IMR-90 (cell line): ENCODE data around the gene DRC7. TPM values are rescaled to one million over a fixed set of nuclear protein-coding genes. Genes with fewer than 3 reads are reported as not detected.

ENCODE experiments used
- ATAC-seq: fragments of 200-7000 bp; cut with Tn5 transposase; 2 replicates; pipeline ENCODE4 v1.9.1; 2020; ENCODE audit warnings: low read depth, mild to moderate bottlenecking, moderate library complexity
- BruUV-seq: library from RNA; stranded (reverse); fragments of 400-500 nt; replicated peaks from 2 replicates; lab custom pipeline; 2021; lab: Mats Ljungman, UMichigan
- CTCF ChIA-PET: fragments of 300-600 bp; formaldehyde crosslinking; extraction: SDS; loops from one replicate; lab custom pipeline; 2021; ENCODE audit warnings: antibody characterized with exemption; lab: Yijun Ruan, JAX
- POLR2A ChIA-PET: fragments of 300-600 bp; sonication (Branson Sonifier 250); formaldehyde crosslinking; loops from one replicate; lab custom pipeline; 2022; ENCODE audit warnings: antibody characterized with exemption; ENCODE audit not compliant: unreplicated experiment; lab: Charles Lee
- DNase-seq: peaks from one replicate; pipeline ENCODE4 v3.0.0; 2013
- H2AFZ ChIP-seq: replicated peaks from 2 replicates; pipeline ENCODE3; 2013; ENCODE audit warnings: low read length, mild to moderate bottlenecking; ENCODE audit not compliant: poor library complexity
- H2AK5ac ChIP-seq: 2 replicates; pipeline ENCODE4 v1.6.1; 2013; ENCODE audit warnings: low read depth, low read length, inconsistent platforms
- H2AK9ac ChIP-seq: replicated peaks from 2 replicates; pipeline ENCODE3; 2013; ENCODE audit warnings: mild to moderate bottlenecking, low read depth, low read length, moderate library complexity; ENCODE audit not compliant: poor library complexity
- H2BK120ac ChIP-seq: 2 replicates; pipeline ENCODE4 v1.6.1; 2013; ENCODE audit warnings: low read depth, low read length, inconsistent platforms
- H2BK15ac ChIP-seq: 3 replicates; pipeline ENCODE4 v1.6.1; 2013; ENCODE audit warnings: low read depth, low read length, inconsistent platforms
- H2BK20ac ChIP-seq: 2 replicates; pipeline ENCODE4 v1.6.1; 2013; ENCODE audit warnings: low read depth, mild to moderate bottlenecking, inconsistent platforms, low read length, moderate library complexity
- H2BK5ac ChIP-seq: 2 replicates; pipeline ENCODE4 v1.6.1; 2013; ENCODE audit warnings: mild to moderate bottlenecking, low read depth, low read length, inconsistent platforms; ENCODE audit not compliant: poor library complexity, severe bottlenecking
- H3K14ac ChIP-seq: replicated peaks from 2 replicates; pipeline ENCODE4 v1.6.1; 2013; ENCODE audit warnings: low read depth, low read length, inconsistent platforms
- H3K18ac ChIP-seq: 2 replicates; pipeline ENCODE4 v1.6.1; 2013; ENCODE audit warnings: low read depth, low read length, control low read depth
- H3K23ac ChIP-seq: 2 replicates; pipeline ENCODE4 v1.6.1; 2013; ENCODE audit warnings: low read depth, low read length, inconsistent platforms
- H3K27ac ChIP-seq: 2 replicates; pipeline ENCODE4 v1.5.1; 2013; ENCODE audit warnings: mild to moderate bottlenecking, control low read depth, low read length; ENCODE audit not compliant: insufficient read depth
- H3K27me3 ChIP-seq: 2 replicates; pipeline ENCODE4 v1.6.1; 2013; ENCODE audit warnings: low read length; ENCODE audit not compliant: control insufficient read depth, insufficient read depth
- H3K36me3 ChIP-seq: 2 replicates; pipeline ENCODE4 v1.6.1; 2013; ENCODE audit warnings: low read length, mixed read lengths; ENCODE audit not compliant: control insufficient read depth, insufficient read depth
- H3K4ac ChIP-seq: 2 replicates; pipeline ENCODE4 v1.6.1; 2013; ENCODE audit warnings: low read depth, low read length, inconsistent platforms
- H3K4me1 ChIP-seq: 2 replicates; pipeline ENCODE4 v1.6.1; 2013; ENCODE audit warnings: low read length, mixed read lengths; ENCODE audit not compliant: control insufficient read depth, insufficient read depth
- H3K4me2 ChIP-seq: 2 replicates; pipeline ENCODE4 v1.6.1; 2013; ENCODE audit warnings: low read depth, mild to moderate bottlenecking, control low read depth, low read length, moderate library complexity
- H3K4me3 ChIP-seq: 2 replicates; pipeline ENCODE4 v1.5.1; 2013; ENCODE audit warnings: low read depth, mild to moderate bottlenecking, control low read depth, low read length, moderate library complexity; ENCODE audit not compliant: insufficient read depth
- H3K56ac ChIP-seq: 2 replicates; pipeline ENCODE4 v1.6.1; 2013; ENCODE audit warnings: low read length, inconsistent platforms; ENCODE audit not compliant: insufficient read depth; ENCODE audit errors: extremely low read depth
- H3K79me1 ChIP-seq, 2 experiments: 2 replicates each; pipeline ENCODE4 v1.6.1; 2013; ENCODE audit warnings: low read length in 2 of 2, inconsistent platforms in 1 of 2, low read depth in 1 of 2
- H3K9ac ChIP-seq: 2 replicates; pipeline ENCODE4 v1.6.1; 2013; ENCODE audit warnings: low read depth, low read length, control low read depth
- H3K9me1 ChIP-seq: 2 replicates; pipeline ENCODE4 v1.6.1; 2013; ENCODE audit warnings: low read length, inconsistent platforms; ENCODE audit not compliant: insufficient read depth
- H3K9me3 ChIP-seq: 2 replicates; pipeline ENCODE4 v1.6.1; 2013; ENCODE audit warnings: low read length; ENCODE audit not compliant: control insufficient read depth, insufficient read depth
- H4K20me1 ChIP-seq: 2 replicates; pipeline ENCODE4 v1.6.1; 2013; ENCODE audit warnings: low read length, inconsistent platforms; ENCODE audit not compliant: insufficient read depth
- H4K5ac ChIP-seq: 2 replicates; pipeline ENCODE4 v1.6.1; 2013; ENCODE audit warnings: mild to moderate bottlenecking, low read depth, low read length, control low read depth
- H4K8ac ChIP-seq, 2 experiments: 2 replicates each; pipeline ENCODE4 v1.6.1; 2013; ENCODE audit warnings: low read depth in 2 of 2, low read length in 2 of 2, control low read depth in 1 of 2, inconsistent platforms in 1 of 2
- H4K91ac ChIP-seq: 2 replicates; pipeline ENCODE4 v1.6.1; 2013; ENCODE audit warnings: low read depth, low read length, inconsistent platforms; ENCODE audit not compliant: insufficient read depth
- CEBPB ChIP-seq: IDR thresholded peaks from 2 replicates; pipeline ENCODE4 v1.6.1; 2012; ENCODE audit warnings: low read depth, low read length, improper control_type of control experiment
- CHD1 ChIP-seq: IDR thresholded peaks from 2 replicates; pipeline ENCODE4 v1.6.1; 2012; ENCODE audit warnings: low read depth, low read length, improper control_type of control experiment
- CTCF ChIP-seq: conservative IDR thresholded peaks from 2 replicates; pipeline ENCODE4 v1.5.1; 2012; ENCODE audit warnings: mild to moderate bottlenecking, low read depth, low read length, improper control_type of control experiment
- FOS ChIP-seq: fragments of 150-350 bp; IDR thresholded peaks from 2 replicates; pipeline ENCODE4 v1.6.1; 2016; ENCODE audit warnings: low read depth, low read length
- MAZ ChIP-seq: IDR thresholded peaks from 2 replicates; pipeline ENCODE4 v1.6.1; 2012; ENCODE audit warnings: low read depth, mild to moderate bottlenecking, low read length, improper control_type of control experiment, moderate library complexity, borderline replicate concordance
- SMC3 ChIP-seq: fragments of 150-350 bp; IDR thresholded peaks from 2 replicates; pipeline ENCODE4 v1.6.1; 2016; ENCODE audit warnings: low read depth, mild to moderate bottlenecking, antibody characterized with exemption, low read length, moderate library complexity
- WGBS, 2 experiments: methylation state at CpG; one replicate each; pipeline versions ENCODE4 v1.1.5 to v1.1.7; 2013; ENCODE audit warnings: missing lambda C conversion rate in 2 of 2; ENCODE audit not compliant: insufficient read length in 1 of 2; ENCODE audit errors: extremely low coverage in 2 of 2; 5-methylcytosine and 5-hydroxymethylcytosine counted together
- dilution Hi-C: fragments of 300-500 bp; cut with HindIII; formaldehyde crosslinking; loops from one replicate; pipeline ENCODE4 v1.14.3; 2018; ENCODE audit warnings: low sequenced_read_pairs; ENCODE audit not compliant: unreplicated experiment
- in situ Hi-C: fragments of 300-500 bp; cut with MboI; formaldehyde crosslinking; loops from 3 replicates; pipeline ENCODE4 v1.14.3; 2019; ENCODE audit warnings: low sequenced_read_pairs, inconsistent platforms, mixed read lengths
- intact Hi-C: fragments of 100-400 bp; cut with micrococcal nuclease; formaldehyde crosslinking; loops from 2 replicates; pipeline ENCODE4 v1.10.0; 2022
- polyA plus RNA-seq, 3 experiments: library from polyadenylated mRNA; depleted of rRNA; stranded (reverse); fragments of >200 nt; gene quantifications; 2 replicates each; pipeline ENCODE4 v1.2.3, GENCODE V29; 2012; ENCODE audit warnings: low replicate concordance in 1 of 3
- total RNA-seq: library from RNA; depleted of rRNA; stranded (reverse); fragments of >200 nt; gene quantifications from 2 replicates; pipeline ENCODE4 v1.2.3, GENCODE V29; 2012

The DRC7 gene
- total and polyA plus RNA-seq, 2 of the 4 experiments (the other 2 are of a cell fraction), result not detected

GRCh38 chr16:57770361-57770760, 75.8 kb downstream of the DRC7 start:
- Histone ChIP-seq H3K4me3 (no peak overlapping the region), H3K4me1 (peaks cover 6% of the 10 kb centered on the region), H3K36me3 (peaks cover 50% of the 10 kb centered on the region), H3K79me1 (peaks cover 10 to 50% of the 10 kb centered on the region in 2 experiments), H2AK9ac (no peak overlapping the region), H4K8ac (no peak overlapping the region), H3K56ac (no peak overlapping the region), H3K27me3 (no peaks in the 10 kb centered on the region), H4K20me1 (peaks cover 15% of the 10 kb centered on the region), H2BK15ac (no peak overlapping the region), H3K4ac (no peak overlapping the region), H4K91ac (no peak overlapping the region), H3K27ac (no peak overlapping the region), H2AFZ (no peak overlapping the region), H3K23ac (no peak overlapping the region), H3K9me1 (no peaks in the 10 kb centered on the region; the same call in 1 of the 2 replicates), H2BK120ac (no peak overlapping the region), H2BK20ac (no peak overlapping the region), H3K4me2 (no peak overlapping the region), H4K5ac (no peak overlapping the region), H3K9me3 (no peaks in the 10 kb centered on the region), H3K14ac (no peak overlapping the region), H3K18ac (no peak overlapping the region), H2AK5ac (no peak overlapping the region), H2BK5ac (no peak overlapping the region), H3K9ac (no peak overlapping the region)
- BruUV-seq, result no TSS peak
- 98% methylated on average over 9 of the region's 15 CpGs; no CpG with 5 or more reads in 1 of the 2 experiments for WGBS, 2 experiments
- ChIA-PET CTCF (no interaction called here), POLR2A (no interaction called here)
- intact Hi-C loops, result no loop called here
- TF ChIP-seq CEBPB (no peak), CHD1 (no peak), SMC3 (no peak), FOS (no peak), MAZ (no peak), CTCF (no peak)
- dilution Hi-C loops, result no loop called here
- in situ Hi-C loops, result no loop called here
- no peak for ATAC-seq
- no peak for DNase-seq
